Hepatic stellate cell (primary cell): ENCODE results near the gene DLEU7.

Experiments
- DNase-seq: peaks from one replicate; pipeline ENCODE4 v3.0.0; 2011; ENCODE audit warnings: low spot score

DLEU7 gene

GRCh38 chr13:50843257-50844083 lies at the start of gene DLEU7:
Gene DLEU7, minus strand, starts transcription at chr13:50843692. Its CDS starts 46 bp downstream, at chr13:50843646.
- DNase-seq: no peak

GRCh38 chr13:50892210-50892944 lies 48.9 kb upstream of the DLEU7 start:
- DNase-seq: no peak

DNA sequence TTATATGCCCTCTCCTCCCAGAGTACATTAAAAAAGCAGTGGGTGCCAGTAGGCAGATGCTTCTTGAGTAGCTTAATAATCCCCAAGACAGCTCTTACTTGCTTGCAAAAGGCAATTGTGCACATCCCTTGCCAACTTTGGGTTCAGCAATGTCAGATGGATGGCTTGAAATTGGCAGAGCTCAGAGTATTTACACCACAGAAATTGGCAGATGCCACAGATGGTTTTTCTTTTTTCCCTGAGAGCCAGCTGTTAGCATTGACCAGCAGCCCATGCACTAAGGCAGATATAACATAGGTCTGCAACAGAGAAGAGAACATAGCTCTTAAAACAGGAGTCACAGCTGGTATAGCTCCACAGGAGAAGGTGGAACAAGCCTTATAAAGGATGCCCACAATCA lies 47.7 kb upstream of the DLEU7 start:
- DNase-seq: no peak

GRCh38 chr13:50889317-50889716 lies 45.8 kb upstream of the DLEU7 start:
- no peak for DNase-seq

DNA sequence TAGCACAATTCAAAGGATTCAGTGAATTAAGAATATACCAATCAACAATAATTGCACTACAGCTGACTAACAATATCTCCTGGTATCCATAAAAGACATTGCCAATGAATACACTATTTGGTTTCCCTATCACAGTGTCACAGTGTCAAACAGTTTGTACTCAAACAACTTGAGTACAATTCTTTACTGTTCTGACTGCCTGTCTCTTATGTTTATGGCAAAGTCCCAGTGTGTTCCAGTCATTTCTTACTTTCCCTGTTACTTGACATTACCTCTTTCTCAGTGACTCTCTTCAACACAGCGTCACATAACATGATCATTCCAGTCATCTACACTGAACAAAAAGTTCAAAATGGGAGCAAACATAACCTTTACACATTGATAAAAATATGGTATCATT lies 44.9 kb upstream of the DLEU7 start:
- DNase-seq: no peak

- DNase-seq: no peak
These were observed 43.7 kb upstream of the DLEU7 start for GRCh38 chr13:50887151-50887550.

DNA sequence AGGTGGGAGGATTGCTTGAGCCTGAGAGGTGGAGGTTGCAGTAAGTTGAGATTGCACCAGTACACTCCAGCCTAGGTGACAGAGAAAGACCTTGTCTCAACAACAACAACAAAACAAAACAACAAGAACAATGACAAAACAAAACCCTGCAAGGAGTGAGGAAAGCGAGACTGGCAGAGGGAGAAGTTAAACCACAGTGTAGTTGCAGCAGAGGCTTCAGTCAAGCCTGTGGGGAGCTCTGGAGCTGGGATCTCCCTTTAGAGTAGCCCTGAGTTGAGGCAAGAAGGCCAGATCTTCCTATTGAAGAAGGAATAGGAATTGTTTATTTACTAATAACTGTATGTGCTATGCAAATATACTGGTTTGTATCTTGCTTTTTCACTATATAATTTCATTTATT lies 40.8 kb upstream of the DLEU7 start:
- no peak for DNase-seq

DNA sequence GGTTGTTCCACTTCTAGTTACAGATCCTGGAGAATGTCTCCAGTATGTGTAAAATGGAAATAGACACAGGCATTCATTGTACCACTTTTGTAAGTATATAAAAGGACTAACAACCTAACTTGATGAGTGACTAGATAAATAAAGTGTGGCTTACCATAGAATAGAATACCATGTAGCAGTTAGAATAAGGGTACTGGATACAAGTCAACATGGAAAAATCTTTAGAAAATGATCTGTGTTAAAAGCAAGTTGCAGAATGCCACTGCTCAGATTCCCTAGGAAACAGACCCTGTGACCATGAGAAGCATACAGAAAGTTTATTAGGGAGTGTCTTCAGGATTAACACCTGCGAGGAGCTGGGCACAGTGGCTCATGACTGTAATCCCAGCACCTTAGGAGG lies 40.2 kb upstream of the DLEU7 start:
- no peak for DNase-seq

DNA sequence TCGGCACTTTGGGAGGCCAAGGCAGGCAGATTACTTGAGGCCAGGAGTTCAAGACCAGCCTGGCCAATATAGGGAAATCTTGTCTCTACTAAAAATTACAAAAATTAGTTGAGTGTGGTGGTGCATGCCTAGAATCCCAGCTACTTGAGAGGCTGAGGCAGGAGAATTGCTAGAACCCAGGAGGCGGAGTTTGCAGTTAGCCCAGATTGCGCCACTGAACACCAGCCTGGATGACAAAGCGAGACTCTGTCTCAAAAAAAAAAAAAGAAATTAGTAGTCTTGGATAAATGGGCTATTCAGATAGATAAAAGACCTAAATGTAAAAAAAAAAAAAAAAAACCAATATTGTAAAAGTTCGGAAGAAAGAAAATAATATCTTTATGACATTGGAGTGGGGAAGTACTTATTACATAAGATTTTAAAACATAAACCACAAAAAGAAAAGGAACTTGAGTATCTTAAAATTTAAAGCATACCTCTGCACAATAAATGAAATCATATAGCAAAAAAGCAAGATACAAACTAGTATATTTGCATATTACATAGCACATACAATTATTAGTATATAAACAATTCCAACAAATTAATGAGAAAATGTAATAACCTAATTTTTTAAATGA lies 39.4 kb upstream of the DLEU7 start:
- no peak for DNase-seq

DNA sequence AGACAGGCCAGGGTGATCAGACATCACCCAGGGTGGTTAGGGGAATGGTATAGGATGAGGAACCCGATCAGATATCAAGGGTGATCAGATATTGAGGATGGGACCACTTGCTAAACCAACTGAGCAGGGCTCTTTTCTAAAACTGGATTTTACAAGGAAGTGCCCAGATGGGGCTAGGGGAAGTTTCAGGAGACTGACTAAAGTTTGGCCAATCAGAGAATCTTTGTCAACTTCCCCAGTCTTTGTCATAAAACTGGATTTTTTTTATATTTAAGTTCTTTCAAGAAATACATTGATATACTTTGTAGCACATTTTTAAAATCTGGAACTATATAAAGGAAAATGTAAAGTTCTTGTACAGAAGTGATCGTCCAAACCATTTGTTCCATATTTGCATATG lies 30.5 kb upstream of the DLEU7 start:
- no peak for DNase-seq

DNA sequence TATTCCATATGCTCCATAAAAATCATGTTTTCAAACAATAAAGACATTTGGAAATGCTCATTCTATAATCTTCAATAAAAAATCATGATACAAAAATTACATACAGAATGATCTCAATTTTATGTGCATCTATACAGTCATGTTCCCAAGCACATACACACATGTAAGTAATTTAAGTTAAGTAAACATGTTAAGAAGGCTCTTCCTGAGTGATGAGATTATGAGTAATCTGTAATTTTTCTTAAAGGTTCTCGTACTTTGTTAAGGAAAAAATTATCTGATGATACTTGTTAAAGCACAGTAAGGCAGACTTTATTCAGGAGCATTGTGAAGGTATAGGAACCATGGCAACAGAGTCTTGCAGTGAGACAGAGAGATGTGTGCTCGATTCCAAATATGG lies 30.0 kb upstream of the DLEU7 start:
- DNase-seq: no peak

DNA sequence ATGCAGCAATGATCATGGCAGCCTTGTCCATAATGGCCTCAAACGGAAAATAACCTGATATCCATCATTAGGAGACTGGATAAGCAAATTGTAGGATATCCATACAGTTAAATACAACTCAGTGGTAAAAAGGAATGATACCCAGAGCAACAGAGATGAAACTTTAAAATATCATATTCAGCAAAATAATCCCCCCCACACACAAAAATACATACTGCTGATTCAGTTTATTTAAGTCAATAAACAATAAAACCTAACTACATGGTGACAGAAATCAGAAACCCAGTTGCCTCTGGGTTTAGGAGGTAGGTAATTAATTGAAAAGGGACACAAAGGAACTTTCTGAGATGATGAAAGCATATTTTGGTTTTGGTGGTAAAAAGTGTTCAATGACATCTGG lies 27.9 kb upstream of the DLEU7 start:
- DNase-seq: no peak

GRCh38 chr13:50867637-50867945 lies 24.1 kb upstream of the DLEU7 start:
- no peak for DNase-seq

- DNase-seq: no peak
These were observed 23.5 kb upstream of the DLEU7 start for GRCh38 chr13:50866817-50867636.

DNA sequence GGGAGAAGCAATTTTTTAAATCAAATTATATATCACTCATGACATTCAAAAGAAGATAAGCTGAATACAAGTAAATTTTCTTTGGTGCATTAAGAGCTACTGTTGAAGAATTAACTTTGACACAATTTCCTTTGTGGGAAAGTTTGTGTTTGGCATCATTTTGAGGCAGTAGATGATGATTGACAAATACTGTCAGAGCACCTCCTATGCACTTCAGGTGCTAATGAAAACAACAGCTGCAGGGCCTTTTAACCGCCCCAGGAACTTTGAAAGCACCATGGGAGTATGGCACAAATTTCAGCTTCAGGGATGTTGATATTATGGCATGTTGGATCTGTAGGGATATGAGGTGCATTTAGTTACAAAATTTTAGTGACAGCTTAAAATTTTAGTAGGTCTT lies 21.0 kb upstream of the DLEU7 start:
- DNase-seq: no peak

GRCh38 chr13:50855681-50856080 lies 12.2 kb upstream of the DLEU7 start:
- no peak for DNase-seq

DNA sequence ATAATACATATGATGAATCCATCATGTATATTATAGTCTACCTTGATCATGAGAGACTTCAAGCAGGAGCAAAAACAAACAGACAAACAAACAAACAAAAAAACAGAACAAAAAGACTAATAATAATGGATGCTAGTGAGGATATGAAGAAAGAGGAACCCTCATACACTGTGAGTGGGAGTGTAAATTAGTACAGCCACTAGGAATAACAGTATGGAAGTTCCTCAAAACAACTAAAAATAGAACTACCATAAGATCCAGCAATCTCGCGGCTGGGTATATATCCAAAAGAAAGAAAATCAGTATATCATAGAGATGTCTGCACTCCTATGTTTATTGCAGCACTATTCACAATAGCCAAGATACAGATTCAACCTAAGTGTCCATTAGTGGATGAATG lies 7.0 kb upstream of the DLEU7 start:
- DNase-seq: no peak

DNA sequence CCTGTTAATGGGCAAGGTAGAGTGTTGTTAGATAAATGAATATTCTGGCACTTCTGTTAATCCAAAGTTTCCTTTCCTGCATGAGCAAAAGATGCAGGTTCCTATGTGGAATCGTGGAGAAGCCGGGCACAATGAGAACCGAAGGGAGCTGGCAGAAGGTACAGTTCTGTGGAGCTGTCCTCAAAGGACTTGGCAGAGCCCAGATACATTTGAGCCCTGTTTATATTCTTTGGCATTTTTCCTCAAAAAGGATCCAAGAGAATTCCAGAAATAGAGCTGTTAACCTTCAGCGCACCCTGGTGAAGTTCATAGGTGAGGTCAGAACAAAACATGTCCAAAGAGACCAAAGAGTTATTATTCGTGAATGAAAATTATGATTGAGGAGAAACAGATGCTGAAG lies 4.0 kb upstream of the DLEU7 start:
- no peak for DNase-seq

- DNase-seq: no peak
These were observed 3.5 kb upstream of the DLEU7 start for GRCh38 chr13:50846861-50847475.

GRCh38 chr13:50845211-50845610 lies 1.7 kb upstream of the DLEU7 start:
- no peak for DNase-seq

DNA sequence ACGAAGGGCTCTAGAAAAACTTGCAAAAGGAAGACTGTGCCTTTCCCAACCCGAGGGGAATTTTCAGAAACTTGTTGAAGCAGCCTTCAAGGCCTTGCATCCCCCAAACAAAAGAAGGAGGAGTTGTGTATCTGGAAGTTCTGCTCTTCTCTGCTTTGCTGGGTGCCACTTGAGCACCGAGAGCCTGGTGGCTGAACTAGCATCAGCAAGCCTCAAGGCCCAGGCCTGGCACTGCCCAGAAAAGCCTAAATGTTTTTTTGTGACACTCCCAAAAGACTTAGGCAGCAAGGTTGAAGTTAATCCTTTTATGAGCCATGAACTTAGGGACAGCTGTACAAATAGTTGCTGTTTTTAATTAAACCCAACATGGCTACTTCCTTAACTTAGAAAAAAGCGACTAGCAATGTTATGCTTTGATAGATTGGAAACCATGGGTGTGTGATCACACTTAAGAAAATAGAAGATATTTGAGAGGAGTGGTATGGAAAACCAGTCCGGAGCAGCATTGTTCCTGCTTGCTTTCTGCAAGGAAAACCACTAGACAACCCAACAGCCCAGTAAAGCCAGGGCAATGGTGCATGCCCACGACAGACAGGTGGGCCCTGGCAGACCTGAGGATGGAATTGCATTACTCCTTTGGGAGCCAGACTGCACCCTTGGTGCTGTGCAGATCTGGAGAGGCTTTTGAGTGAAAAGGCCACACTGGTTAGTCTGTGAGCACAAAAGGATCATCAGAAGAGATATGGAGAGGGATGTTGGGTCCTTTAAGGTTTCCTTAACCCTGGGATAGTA lies 788 bp upstream of the DLEU7 start:
- DNase-seq: no peak

DNA sequence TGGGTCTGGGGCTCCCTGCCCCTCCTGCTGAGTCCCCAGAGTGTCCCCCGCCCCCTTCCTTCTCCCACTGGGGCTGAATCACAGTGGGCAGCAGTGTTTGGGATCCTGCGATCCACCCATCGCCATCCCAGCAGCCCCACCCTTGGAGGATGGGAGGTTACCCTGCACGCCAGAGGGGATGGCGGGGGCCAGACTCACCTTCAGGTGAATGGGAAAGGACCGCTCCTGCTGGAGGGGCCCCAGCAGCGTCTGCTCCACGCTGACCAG lies 569 bp downstream of the DLEU7 start:
- no peak for DNase-seq
